DMS53 (cell line): ENCODE data around the gene ECSIT.
"Not testable (repeated sequence)": the region's sequence is repeated elsewhere in the genome, so short reads cannot be mapped to it uniquely, and the experiment has no call there.

Experiments
- DNase-seq: peaks from one replicate; lab custom pipeline; 2025; lab: John Stamatoyannopoulos, UW

The ECSIT gene

DNA sequence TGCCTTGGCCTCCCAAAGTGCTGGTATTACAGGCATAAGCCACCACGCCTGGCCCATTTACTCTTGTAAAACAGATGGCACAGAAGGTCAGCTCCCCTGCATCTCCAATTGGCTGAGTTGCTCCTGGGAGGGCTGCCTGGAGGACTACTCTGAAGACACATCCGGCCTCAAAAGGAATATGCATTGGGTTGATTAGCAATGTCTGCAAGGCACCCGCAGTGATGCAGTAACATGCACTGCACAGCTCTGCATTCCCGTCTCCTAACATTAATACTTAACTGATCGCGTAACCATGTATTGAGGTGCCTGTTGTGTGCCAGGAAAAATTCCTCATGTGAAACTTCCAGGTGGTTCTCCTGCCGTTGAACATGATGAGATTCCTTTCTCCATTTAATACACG, 53.1 kb downstream of the ECSIT start:
- DNase-seq = no peak

DNA sequence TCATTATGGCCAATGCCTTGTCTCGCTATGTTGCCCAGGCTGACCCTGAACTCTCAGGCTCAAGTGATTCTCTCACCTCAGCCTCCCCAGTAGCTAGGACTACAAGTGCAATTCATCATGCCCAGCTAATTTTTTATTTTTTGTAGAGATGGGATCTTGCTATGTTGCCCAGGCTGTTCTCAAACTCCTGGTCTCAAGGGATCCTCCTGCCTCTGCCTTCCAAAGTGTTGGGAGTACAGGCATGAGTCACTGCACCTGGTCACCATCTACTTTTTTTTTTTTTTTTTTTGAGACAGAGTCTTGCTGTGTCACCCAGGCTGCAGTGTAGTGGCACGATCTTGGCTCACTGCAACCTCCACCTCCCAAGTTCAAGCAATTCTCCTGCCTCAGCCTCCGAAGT, 53.6 kb downstream of the ECSIT start:
- peak; percentile 43 for DNase-seq

DNA sequence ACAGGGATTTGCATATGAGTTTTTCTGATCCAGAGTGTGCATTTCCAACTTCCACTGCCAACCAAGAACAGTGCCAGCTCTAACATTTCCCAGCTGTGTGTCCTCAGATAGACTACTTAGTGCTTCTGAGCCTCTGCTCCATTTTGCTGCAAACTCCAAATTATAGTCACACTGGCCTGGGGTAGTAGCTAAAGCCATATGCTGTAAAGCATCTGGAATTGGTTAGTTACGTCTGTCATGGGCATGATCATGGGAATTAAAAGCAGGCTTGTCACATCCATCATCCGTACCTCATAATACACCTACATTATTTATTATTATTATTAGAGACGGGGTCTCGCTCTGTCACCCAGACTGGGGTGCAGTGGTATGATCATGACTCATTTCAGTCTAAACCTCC, 55.2 kb downstream of the ECSIT start:
- DNase-seq = no peak

DNA sequence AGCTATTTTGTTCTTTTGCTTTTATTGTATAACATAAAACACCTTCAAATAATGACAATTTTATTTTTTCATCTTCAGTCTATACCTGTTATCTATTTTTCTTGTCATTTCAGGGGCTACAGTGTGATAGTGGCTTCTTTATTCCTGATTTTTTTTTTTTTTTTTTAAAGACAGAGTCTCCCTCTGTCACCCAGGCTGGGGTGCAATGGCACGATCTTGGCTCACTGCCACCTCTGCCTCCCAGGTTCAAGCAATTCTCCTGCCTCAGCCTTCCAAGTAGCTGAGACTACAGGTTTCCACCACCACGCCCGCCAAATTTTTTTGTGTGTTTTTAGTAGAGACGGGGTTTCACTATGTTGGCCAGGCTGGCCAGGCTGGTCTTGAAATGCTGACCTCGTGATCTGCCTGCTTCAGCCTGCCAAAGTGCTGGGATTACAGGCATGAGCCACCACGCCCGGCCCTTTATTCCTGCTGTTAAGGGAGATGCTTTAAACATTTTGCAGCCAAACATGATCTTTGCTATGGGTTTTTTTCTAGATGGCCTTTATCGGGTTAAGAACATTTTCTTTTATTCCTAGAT, 60.6 kb downstream of the ECSIT start:
- not testable (repeated sequence) for DNase-seq

DNA sequence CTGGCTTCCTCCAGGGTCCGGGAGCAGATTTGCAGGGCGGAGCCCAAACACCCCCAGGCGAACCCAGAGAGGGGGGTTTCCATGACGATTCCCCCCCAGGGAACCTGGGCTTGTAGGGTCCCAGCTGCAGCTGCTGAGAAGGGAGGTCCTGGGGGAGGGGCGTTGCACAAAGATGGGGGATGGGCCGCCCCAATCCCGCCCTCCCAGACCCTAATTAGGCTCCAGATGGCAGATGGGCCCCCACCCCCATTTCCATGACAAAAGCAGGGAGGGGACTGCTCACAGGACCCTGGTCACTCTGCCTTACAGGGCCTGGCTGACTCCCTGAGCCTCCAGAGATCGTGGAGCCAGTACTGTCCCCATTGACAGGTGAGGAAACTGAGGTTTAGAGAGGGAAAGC, 63.3 kb downstream of the ECSIT start:
- no peak for DNase-seq

DNA sequence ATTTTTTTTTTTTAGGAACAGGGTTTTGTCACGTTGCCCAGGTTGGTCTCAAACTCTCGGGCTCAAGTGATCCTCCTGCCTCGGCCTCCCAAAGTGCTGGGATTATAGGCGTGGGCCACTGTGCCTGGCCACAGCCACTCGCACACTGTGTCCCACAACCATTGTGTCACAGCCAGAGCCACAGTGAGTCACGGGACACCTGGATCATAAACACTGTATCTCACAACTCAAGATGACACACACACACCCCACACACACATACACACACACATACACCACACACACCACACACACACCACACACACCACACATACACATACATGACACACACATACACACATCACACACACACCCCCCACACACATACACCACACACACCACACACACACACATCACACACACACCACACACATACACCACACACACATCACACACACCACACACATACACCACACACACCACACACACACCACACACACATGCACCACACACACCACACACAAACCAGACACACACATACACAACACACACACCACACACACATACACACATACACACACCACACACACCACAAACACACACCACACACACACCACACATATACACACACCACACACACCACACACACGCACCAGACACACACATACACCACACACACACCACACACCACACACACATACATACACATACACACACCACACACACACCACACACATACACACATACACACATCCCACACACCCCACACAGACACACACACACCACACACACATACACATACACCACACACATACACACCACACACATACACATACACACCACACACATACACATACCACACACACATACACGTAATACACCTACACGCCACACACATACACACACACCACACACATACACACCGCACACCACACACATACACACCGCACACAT, 64.3 kb downstream of the ECSIT start:
- no peak for DNase-seq

DNA sequence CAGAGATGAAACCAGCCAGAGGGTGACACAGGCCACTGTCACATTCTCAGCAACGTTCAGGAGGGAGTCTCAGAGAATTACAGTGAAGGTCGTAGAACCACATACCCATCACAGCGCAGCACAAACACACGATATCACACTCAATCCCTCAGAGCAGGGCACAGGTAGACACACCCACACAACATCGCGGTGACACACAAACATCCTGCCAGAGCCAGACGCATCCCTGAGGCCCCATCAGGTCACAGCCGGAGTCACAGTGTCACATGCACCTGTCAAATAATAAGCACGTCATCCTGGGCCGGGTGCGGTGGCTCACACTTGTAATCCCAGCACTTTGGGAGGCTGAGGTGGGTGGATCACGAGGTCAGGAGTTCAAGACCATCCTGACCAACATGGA, 65.5 kb downstream of the ECSIT start:
- DNase-seq = peak; percentile 64

DNA sequence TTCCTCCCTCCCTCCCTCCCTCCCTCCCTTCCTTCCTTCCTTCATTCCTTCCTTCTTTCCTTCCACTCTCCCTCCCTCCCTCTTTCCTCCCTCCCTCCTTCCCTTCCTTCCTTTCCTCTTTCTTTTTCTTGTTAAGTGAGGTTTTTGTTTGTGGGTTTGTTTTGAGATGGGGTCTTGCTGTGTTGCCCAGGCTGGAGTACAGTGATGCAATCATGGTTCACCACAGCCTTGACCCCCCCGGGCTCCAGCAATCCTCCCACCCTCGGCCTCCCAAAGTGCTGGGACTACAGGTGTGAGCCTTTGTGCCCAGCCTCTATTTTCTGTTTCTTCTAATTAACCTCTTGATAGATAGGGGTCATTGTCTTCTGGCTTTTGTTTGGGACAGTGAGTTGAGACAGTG, 67.5 kb downstream of the ECSIT start:
- DNase-seq = no peak

DNA sequence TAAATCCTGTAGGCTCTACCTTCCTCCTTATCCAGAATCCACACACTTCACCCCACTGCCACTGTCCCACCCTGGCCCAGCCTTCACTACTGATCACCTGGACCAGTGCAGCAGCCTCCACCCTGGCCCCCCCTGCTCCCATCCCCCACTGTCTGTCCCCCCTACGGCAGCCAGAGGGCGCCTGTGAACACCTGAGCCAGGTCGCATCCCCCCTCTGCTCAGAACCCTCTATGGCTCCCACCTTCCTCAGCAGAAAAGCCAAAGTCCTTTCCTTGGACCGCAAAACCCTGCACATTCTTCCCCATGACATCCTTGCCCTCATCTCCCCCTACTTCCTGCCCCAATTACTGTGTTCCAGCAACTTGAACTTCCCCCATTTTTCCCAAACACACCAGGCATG, 68.7 kb downstream of the ECSIT start:
- peak; percentile 23 for DNase-seq

DNA sequence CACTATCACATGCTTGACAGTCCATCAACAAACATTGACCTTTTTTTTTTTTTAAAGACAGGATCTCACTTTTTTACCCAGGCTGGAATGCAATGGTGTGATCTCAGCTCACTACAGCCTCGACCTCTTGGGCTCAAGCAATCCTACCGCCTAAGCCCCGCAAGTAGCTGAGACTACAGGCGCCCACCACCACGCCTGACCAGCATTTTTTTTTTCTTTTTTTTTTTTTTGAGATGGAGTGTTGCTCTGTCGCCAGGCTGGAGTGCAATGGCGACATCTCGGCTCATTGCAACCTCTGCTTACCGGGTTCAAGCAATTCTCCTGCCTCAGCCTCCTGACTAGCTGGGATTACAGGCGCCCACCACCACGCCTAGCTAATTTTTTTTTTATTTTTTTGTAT, 70.0 kb downstream of the ECSIT start:
- DNase-seq = not testable (repeated sequence)

DNA sequence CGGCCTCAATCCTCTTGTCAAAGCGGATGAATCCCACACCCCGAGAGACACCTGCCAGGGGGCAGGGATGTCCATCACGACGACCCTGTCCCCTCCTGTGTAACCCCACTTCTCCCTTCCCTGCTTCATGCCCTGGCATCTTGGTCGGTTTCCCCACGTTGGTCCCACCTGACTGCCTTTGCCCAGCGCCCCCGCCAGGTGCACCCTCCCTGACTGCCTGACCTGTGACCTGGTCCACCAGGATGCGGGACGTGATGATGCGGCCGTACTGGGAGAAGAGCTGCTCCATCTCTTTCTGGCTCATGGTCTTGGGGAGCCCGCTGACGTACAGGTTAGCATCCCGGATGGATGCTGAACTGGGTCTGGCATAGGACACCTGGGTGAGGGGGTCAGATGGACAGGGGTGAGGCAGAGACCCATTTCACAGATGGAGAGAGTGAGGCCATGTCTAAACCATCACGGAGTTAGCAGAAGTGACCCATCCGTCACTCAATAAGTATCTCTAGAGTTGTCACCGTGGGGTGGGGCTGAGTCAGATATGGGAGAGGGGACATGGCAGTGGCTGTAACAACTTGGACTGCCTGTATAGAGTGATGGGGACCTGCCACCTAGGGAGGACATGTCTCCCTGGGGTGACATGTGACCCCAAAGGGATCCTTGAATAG, 70.6 kb downstream of the ECSIT start:
- no peak for DNase-seq

DNA sequence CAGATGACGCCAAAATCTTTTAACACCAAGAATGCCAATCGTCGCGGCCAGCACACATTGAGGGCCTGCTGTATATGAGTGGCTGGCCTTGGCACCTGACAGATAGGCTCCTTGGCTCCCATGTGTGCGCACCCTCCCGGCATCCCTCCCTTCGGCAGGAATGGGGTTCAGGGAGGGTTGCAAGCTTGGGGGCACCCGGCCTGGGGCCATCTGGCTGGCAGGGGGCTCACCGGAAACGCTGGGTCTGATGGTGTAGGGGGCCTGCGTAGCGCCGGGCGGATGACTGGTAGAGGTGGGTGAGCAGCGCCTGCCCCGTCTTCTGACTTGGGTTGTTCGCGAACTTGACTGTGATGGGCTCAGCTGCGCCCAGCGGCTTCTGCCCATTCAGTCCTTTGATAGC, 71.1 kb downstream of the ECSIT start:
- no peak for DNase-seq

DNA sequence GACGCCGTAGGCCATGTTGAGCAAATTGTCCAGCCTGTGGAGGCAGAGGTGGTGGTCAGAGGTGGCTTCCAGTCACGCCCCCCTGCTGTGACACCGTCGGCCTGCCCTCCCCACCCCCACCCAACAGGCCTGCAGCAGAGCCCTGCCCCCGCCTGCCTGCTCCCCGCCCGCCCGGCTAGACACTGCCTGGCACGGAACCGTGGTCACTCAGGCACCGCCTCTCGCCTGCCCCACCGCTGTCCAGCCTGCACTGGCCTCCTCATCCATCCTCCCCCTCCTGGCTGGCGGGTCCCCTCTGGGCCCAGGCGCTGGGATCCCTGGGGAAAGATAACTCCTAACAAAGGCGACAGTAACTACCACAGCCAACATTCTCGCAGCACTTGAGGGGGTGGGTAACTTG, 71.8 kb downstream of the ECSIT start:
- no peak for DNase-seq

DNA sequence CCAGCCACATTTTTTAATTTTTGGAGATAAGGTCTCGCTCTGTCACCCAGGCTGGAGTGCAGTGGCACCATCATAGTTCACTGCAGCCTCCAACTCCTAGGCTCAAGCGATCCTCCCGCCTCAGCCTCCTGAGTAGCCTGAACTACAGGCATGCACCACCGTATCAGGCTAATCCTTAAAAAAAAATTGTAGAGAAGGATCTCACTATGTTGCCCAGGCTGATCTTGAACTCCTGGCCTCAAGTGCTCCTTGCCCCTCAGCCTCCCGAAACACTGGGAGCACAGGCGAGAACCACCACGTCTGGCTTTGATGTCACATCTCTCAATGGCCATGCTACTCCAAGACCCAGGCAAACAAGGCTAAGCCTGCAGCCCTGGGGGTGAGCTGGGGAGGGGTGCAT, 72.3 kb downstream of the ECSIT start:
- no peak for DNase-seq
